GM12864 (cell line): ENCODE results near the gene LHX5.

Experiments used
- DNase-seq: peaks from one replicate; pipeline ENCODE4 v3.0.0-alpha.2; 2011; ENCODE audit warnings: low read depth
- H3K4me3 ChIP-seq: 2 replicates; pipeline ENCODE4 v1.5.1; 2011; ENCODE audit warnings: mild to moderate bottlenecking, low read depth, low read length, control low read depth
- CTCF ChIP-seq: IDR thresholded peaks from 2 replicates; pipeline ENCODE4 v1.5.1; 2011; ENCODE audit warnings: low read depth, mild to moderate bottlenecking, moderate library complexity, low read length, control low read depth, inconsistent platforms; ENCODE audit errors: missing control alignments

LHX5 gene

DNA sequence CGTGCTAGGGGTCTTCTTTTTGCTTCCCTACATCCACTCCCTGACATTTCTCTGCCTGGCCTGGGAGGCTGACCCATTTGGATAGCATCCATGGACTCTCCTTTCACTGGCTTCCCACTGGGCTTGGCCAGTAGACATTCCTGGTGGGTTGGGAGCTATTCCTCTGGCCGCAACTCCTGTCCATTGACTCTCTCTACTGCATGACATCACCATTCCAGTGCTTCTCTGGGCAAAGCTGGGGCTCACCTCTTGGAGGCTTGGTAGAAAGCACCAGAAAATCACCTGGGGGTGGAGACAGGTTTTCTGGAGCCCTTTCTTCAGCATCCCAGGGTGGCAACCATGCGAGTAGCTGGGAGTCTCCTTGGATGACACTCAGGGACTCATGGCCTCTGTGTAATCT, 16.7 kb upstream of the LHX5 start:
- TF ChIP-seq CTCF, result no peak
- no peak overlapping the region for H3K4me3 ChIP-seq
- DNase-seq, result no peak

- H3K4me3 ChIP-seq, result no peak overlapping the region
- DNase-seq, result no peak
- TF ChIP-seq CTCF, result no peak
Measured at GRCh38 chr12:113486722-113487121, 15.1 kb upstream of the LHX5 start.

DNA sequence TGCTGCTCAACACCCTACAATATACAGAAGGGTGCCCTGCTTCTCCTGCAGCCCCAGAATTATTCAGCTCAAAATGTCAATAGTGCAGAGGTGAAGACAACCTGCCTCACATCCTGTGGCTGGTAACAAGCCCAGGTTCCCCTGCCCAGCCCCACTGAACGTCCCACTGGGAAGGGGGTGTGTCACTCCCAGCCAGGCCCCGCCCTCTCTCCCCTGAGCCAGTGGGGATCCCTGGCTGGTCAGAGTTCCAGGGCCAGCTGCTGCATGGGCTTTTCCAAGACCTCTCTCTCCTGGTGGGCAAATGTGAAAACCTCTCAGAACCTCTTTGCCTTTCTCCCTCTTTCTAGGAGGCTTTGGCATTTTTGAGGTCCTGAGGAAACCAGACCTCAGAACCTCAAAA, 13.7 kb upstream of the LHX5 start:
- DNase-seq, result no peak

DNA sequence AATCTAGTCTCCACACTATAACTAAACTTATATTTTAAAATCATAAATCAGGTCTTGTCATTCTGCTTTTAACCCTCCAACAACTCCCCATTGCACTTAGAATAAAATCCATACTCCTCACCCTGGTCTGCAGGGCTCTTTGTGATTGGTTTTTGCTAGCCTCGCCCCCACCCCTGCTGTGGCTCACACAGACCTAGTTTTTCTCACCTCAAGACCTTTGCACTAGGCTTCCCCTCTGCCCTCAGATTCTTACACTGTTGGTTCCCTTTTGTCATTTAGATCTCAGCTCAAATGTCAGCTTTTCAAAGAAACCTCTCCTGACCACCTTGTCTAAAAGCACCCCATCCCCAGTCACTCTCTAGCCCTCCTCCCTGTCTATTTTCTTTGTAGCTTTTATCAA, 10.7 kb upstream of the LHX5 start:
- TF ChIP-seq CTCF, result no peak

More for the DNA sequence above, 13.7 kb upstream of the LHX5 start:
- TF ChIP-seq CTCF, result no peak
- H3K4me3 ChIP-seq, result no peak overlapping the region

GRCh38 chr12:113480336-113480971, 8.8 kb upstream of the LHX5 start:
- no peak overlapping the region for H3K4me3 ChIP-seq
- no peak for DNase-seq
- TF ChIP-seq CTCF, result no peak

More for the DNA sequence above, 10.7 kb upstream of the LHX5 start:
- DNase-seq, result no peak
- H3K4me3 ChIP-seq, result no peak overlapping the region

- no peak for TF ChIP-seq CTCF
- no peak overlapping the region for H3K4me3 ChIP-seq
- no peak for DNase-seq
Measured at GRCh38 chr12:113479590-113480335, 8.1 kb upstream of the LHX5 start.

DNA sequence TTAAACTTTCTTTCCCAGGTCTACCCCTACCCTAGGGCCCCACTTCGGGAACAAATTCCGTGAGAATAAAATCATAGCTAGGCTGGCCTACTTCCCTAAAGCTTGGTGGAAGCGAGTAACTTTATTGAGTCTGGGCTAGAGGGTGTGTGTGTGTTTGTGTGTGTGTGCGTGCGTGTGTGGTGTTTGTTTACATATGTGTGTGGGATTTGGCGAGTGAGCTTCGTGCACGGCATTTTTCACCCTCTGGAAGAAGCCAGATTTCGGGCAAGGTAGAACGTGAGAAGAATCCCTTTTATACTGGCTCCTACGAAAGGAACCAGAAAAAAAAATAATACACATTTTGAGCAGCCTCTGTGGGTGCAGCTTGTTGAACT, 7.5 kb upstream of the LHX5 start:
- DNase-seq, result no peak
- no peak overlapping the region for H3K4me3 ChIP-seq
- TF ChIP-seq CTCF, result no peak
